ENCODE data around the gene SLC12A3.
"Not testable (repeated sequence)": the region's sequence is repeated elsewhere in the genome, so short reads cannot be mapped to it uniquely, and the experiment has no call there.

SLC12A3 gene

GRCh38 chr16:56868766-56869165 is 3.8 kb downstream of the SLC12A3 start:
- not testable (repeated sequence) for DNase-seq (ENCODE audit: low spot score)

GRCh38 chr16:56869513-56870275 is 4.7 kb downstream of the SLC12A3 start:
- peak; percentile 75 for DNase-seq (ENCODE audit: low spot score)

- no peak for DNase-seq (ENCODE audit: low spot score)
Measured at GRCh38 chr16:56870276-56870888, 5.4 kb downstream of the SLC12A3 start.

GRCh38 chr16:56871172-56871593 is 6.2 kb downstream of the SLC12A3 start:
- peak; percentile 61 for DNase-seq (ENCODE audit: low spot score)

- no peak for DNase-seq (ENCODE audit: low spot score)
Measured at GRCh38 chr16:56872863-56873391, 7.9 kb downstream of the SLC12A3 start.

GRCh38 chr16:56874800-56875199 is 9.8 kb downstream of the SLC12A3 start:
- DNase-seq (ENCODE audit: low spot score) = no peak

GRCh38 chr16:56876048-56876447 is 11.0 kb downstream of the SLC12A3 start:
- DNase-seq (ENCODE audit: low spot score) = no peak

GRCh38 chr16:56877486-56878182 is 12.6 kb downstream of the SLC12A3 start:
- no peak for DNase-seq (ENCODE audit: low spot score)

GRCh38 chr16:56878282-56878854 is 13.4 kb downstream of the SLC12A3 start:
- DNase-seq (ENCODE audit: low spot score) = no peak

GRCh38 chr16:56879276-56879675 is 14.3 kb downstream of the SLC12A3 start:
- DNase-seq (ENCODE audit: low spot score) = no peak

- no peak for DNase-seq (ENCODE audit: low spot score)
Measured at GRCh38 chr16:56880176-56880575, 15.2 kb downstream of the SLC12A3 start.

- no peak for DNase-seq (ENCODE audit: low spot score)
Measured at GRCh38 chr16:56880685-56881084, 15.7 kb downstream of the SLC12A3 start.

- DNase-seq (ENCODE audit: low spot score) = no peak
Measured at GRCh38 chr16:56882077-56882800, 17.2 kb downstream of the SLC12A3 start.

GRCh38 chr16:56883586-56883985 is 18.6 kb downstream of the SLC12A3 start:
- DNase-seq (ENCODE audit: low spot score) = no peak

- no peak for DNase-seq (ENCODE audit: low spot score)
Measured at GRCh38 chr16:56884026-56884582, 19.1 kb downstream of the SLC12A3 start.

GRCh38 chr16:56884929-56885328 is 19.9 kb downstream of the SLC12A3 start:
- not testable (repeated sequence) for DNase-seq (ENCODE audit: low spot score)

- DNase-seq (ENCODE audit: low spot score) = no peak
Measured at GRCh38 chr16:56885446-56886162, 20.6 kb downstream of the SLC12A3 start.

GRCh38 chr16:56886296-56886695 is 21.3 kb downstream of the SLC12A3 start:
- DNase-seq (ENCODE audit: low spot score) = no peak

GRCh38 chr16:56886826-56887225 is 21.8 kb downstream of the SLC12A3 start:
- DNase-seq (ENCODE audit: low spot score) = no peak

GRCh38 chr16:56888806-56889205 is 23.8 kb downstream of the SLC12A3 start:
- peak; percentile 81 for DNase-seq (ENCODE audit: low spot score)

- DNase-seq (ENCODE audit: low spot score) = peak; percentile 18
Measured at GRCh38 chr16:56889206-56889605, 24.2 kb downstream of the SLC12A3 start.
